HEK293 (cell line): ENCODE results near the gene LACRT.
"Not testable (repeated sequence)": the region's sequence is repeated elsewhere in the genome, so short reads cannot be mapped to it uniquely, and the experiment has no call there.

Experiments used
- PBX3 ChIP-seq: sonication (generic); formaldehyde crosslinking; IDR thresholded peaks from 2 replicates; pipeline ENCODE4 v1.8.1; 2022; ENCODE audit warnings: mild to moderate bottlenecking, moderate library complexity, missing genetic modification reagents
- TCF7L2 ChIP-seq: IDR thresholded peaks from 2 replicates; pipeline ENCODE4 v1.6.1; 2011; ENCODE audit warnings: low read depth, mild to moderate bottlenecking, inconsistent platforms, low read length, moderate library complexity, borderline replicate concordance
- ZEB2 ChIP-seq: fragments of 450-650 bp; formaldehyde crosslinking; IDR thresholded peaks from 2 replicates; pipeline ENCODE4 v1.5.1; 2016; ENCODE audit warnings: missing biosample characterization, missing genetic modification characterization
- ZNF350 ChIP-seq: fragments of 450-650 bp; formaldehyde crosslinking; IDR thresholded peaks from 2 replicates; pipeline ENCODE4 v1.5.0; 2017; ENCODE audit warnings: missing biosample characterization, mild to moderate bottlenecking, missing genetic modification characterization
- ZNF548 ChIP-seq: fragments of 450-650 bp; formaldehyde crosslinking; IDR thresholded peaks from 2 replicates; pipeline ENCODE4 v1.5.1; 2016; ENCODE audit warnings: missing biosample characterization, missing genetic modification characterization
- ZNF549 ChIP-seq: fragments of 450-650 bp; IDR thresholded peaks from 2 replicates; pipeline ENCODE4 v1.5.1; 2018; ENCODE audit warnings: missing biosample characterization, missing genetic modification characterization, mild to moderate bottlenecking, inconsistent platforms, moderate library complexity
- TF ChIP-seq, protein P1 (sequence below): fragments of 450-650 bp; formaldehyde crosslinking; IDR thresholded peaks from 2 replicates; pipeline ENCODE4 v1.5.1; 2016; ENCODE audit warnings: missing biosample characterization, missing genetic modification characterization
- TF ChIP-seq, protein P2 (sequence below): fragments of 450-650 bp; formaldehyde crosslinking; IDR thresholded peaks from 2 replicates; pipeline ENCODE4 v1.5.1; 2016; ENCODE audit warnings: missing biosample characterization, missing genetic modification characterization
- TF ChIP-seq, protein P3 (sequence below): fragments of 450-650 bp; formaldehyde crosslinking; optimal IDR thresholded peaks from 2 replicates; pipeline ENCODE3; 2016; ENCODE audit warnings: missing biosample characterization, mild to moderate bottlenecking, missing genetic modification characterization
- TF ChIP-seq, protein P4 (sequence below): fragments of 450-650 bp; formaldehyde crosslinking; IDR thresholded peaks from 2 replicates; pipeline ENCODE4 v1.5.1; 2016; ENCODE audit warnings: missing biosample characterization, missing genetic modification characterization
- TF ChIP-seq, protein P5 (sequence below): fragments of 450-650 bp; formaldehyde crosslinking; IDR thresholded peaks from 2 replicates; pipeline ENCODE4 v1.5.1; 2016; ENCODE audit warnings: missing biosample characterization, missing genetic modification characterization

- TF ChIP-seq, protein P1, sequence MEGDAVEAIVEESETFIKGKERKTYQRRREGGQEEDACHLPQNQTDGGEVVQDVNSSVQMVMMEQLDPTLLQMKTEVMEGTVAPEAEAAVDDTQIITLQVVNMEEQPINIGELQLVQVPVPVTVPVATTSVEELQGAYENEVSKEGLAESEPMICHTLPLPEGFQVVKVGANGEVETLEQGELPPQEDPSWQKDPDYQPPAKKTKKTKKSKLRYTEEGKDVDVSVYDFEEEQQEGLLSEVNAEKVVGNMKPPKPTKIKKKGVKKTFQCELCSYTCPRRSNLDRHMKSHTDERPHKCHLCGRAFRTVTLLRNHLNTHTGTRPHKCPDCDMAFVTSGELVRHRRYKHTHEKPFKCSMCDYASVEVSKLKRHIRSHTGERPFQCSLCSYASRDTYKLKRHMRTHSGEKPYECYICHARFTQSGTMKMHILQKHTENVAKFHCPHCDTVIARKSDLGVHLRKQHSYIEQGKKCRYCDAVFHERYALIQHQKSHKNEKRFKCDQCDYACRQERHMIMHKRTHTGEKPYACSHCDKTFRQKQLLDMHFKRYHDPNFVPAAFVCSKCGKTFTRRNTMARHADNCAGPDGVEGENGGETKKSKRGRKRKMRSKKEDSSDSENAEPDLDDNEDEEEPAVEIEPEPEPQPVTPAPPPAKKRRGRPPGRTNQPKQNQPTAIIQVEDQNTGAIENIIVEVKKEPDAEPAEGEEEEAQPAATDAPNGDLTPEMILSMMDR (tag by site-specific recombination): not testable (repeated sequence)
- TF ChIP-seq ZEB2 (tag by site-specific recombination); TCF7L2; ZNF549 (tag by site-specific recombination); ZNF548 (tag by site-specific recombination); ZNF350 (tag by site-specific recombination); PBX3 (CRISPR knock-in tag): not testable (repeated sequence)
- TF ChIP-seq, protein P2, sequence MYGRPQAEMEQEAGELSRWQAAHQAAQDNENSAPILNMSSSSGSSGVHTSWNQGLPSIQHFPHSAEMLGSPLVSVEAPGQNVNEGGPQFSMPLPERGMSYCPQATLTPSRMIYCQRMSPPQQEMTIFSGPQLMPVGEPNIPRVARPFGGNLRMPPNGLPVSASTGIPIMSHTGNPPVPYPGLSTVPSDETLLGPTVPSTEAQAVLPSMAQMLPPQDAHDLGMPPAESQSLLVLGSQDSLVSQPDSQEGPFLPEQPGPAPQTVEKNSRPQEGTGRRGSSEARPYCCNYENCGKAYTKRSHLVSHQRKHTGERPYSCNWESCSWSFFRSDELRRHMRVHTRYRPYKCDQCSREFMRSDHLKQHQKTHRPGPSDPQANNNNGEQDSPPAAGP: not testable (repeated sequence)
- TF ChIP-seq, protein P3, sequence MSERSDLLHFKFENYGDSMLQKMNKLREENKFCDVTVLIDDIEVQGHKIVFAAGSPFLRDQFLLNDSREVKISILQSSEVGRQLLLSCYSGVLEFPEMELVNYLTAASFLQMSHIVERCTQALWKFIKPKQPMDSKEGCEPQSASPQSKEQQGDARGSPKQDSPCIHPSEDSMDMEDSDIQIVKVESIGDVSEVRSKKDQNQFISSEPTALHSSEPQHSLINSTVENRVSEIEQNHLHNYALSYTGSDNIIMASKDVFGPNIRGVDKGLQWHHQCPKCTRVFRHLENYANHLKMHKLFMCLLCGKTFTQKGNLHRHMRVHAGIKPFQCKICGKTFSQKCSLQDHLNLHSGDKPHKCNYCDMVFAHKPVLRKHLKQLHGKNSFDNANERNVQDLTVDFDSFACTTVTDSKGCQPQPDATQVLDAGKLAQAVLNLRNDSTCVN: not testable (repeated sequence)
- TF ChIP-seq, protein P4, sequence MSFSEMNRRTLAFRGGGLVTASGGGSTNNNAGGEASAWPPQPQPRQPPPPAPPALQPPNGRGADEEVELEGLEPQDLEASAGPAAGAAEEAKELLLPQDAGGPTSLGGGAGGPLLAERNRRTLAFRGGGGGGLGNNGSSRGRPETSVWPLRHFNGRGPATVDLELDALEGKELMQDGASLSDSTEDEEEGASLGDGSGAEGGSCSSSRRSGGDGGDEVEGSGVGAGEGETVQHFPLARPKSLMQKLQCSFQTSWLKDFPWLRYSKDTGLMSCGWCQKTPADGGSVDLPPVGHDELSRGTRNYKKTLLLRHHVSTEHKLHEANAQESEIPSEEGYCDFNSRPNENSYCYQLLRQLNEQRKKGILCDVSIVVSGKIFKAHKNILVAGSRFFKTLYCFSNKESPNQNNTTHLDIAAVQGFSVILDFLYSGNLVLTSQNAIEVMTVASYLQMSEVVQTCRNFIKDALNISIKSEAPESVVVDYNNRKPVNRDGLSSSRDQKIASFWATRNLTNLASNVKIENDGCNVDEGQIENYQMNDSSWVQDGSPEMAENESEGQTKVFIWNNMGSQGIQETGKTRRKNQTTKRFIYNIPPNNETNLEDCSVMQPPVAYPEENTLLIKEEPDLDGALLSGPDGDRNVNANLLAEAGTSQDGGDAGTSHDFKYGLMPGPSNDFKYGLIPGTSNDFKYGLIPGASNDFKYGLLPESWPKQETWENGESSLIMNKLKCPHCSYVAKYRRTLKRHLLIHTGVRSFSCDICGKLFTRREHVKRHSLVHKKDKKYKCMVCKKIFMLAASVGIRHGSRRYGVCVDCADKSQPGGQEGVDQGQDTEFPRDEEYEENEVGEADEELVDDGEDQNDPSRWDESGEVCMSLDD (tag by site-specific recombination): not testable (repeated sequence)
- TF ChIP-seq, protein P5, sequence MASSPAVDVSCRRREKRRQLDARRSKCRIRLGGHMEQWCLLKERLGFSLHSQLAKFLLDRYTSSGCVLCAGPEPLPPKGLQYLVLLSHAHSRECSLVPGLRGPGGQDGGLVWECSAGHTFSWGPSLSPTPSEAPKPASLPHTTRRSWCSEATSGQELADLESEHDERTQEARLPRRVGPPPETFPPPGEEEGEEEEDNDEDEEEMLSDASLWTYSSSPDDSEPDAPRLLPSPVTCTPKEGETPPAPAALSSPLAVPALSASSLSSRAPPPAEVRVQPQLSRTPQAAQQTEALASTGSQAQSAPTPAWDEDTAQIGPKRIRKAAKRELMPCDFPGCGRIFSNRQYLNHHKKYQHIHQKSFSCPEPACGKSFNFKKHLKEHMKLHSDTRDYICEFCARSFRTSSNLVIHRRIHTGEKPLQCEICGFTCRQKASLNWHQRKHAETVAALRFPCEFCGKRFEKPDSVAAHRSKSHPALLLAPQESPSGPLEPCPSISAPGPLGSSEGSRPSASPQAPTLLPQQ (tag by site-specific recombination): not testable (repeated sequence)
Measured at GRCh38 chr12:54665022-54665635, 30.4 kb upstream of the LACRT start.
